ENCODE data around the gene APBA1.
A peak's percentile ranks its signal among the peaks of the same experiment; 100 is the strongest.

The APBA1 gene

GRCh38 chr9:69554945-69555344, 117.2 kb downstream of the APBA1 start:
- Mint-ChIP-seq H3K36me3 (no peaks in the 10 kb centered on the region), H3K4me3 (no peak overlapping the region), H3K4me1 (no peaks in the 10 kb centered on the region), H3K27ac (no peak overlapping the region), H3K27me3 (peaks cover 26% of the 10 kb centered on the region), H3K9me3 (no peaks in the 10 kb centered on the region)
- ATAC-seq, result no peak

DNA sequence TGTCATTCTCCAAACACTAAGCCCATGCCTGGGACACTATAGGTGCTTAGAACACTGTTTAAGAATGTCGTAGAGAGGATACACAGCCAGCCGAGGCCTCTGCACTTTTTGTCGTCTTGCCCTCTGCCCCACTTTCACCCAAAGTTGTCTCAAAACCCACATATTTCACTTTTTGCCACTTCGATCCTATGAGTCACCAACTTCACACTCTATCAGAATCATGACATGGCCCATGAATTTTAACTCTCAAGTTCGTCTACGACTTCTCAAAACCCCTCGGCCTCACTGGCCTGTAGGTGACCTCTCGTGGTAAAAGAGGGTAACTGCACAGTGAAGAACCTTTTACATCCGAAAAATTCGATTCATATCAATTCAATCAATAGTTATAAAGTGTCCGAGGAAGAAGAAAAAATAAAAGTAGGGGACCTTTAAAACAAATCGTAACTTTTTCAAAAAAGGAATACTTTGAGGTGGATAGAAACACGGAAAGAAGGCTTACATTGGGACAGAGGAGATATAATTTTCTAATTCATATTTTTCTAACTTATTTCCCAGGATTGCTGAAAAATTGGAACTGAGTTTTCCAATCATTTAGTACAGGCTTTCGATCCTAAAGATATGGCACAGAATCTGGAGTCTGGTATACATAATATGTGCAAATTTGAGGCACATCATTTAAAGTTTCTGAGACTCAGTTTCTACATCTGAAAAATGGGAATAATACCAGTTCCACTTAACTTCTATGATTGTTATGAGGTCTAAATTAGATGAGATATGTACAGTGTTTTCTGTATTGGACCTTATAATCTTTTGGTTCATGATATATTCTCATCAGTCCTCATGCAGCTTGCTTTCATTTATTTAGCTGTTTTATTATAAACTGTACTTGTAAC, 122.6 kb downstream of the APBA1 start:
- no peak overlapping the region for H3K27ac Mint-ChIP-seq
- H3K4me3 Mint-ChIP-seq, result no peak overlapping the region
- no peaks in the 10 kb centered on the region for H3K36me3 Mint-ChIP-seq
- H3K27me3 Mint-ChIP-seq, result peaks cover 38% of the 10 kb centered on the region
- peaks cover 6% of the 10 kb centered on the region for H3K4me1 Mint-ChIP-seq
- no peaks in the 10 kb centered on the region for H3K9me3 Mint-ChIP-seq
- ATAC-seq, result peak; percentile 31

DNA sequence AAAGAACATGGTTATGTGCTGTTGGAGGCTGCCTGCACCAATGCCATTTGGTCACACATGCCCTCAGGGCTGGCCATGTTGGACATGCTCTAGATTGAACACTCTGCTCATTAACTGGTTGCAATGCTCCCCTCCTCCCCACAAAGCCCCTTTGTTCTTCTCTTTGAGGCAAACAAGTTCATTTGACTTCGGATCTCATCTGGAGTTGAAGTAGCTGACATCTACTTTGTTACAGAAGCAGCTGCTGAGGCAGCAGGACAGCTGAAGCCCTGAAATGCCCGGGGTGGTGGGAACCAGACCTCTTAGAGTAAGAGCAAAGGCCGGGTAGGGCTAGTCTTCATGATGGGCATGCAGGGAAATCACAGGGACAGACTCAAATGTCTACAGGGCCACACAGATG, 123.5 kb downstream of the APBA1 start:
- Mint-ChIP-seq H3K36me3 (no peaks in the 10 kb centered on the region), H3K4me1 (peaks cover 6% of the 10 kb centered on the region)

GRCh38 chr9:69546265-69546664, 125.9 kb downstream of the APBA1 start:
- Mint-ChIP-seq H3K27ac (no peak overlapping the region), H3K36me3 (no peaks in the 10 kb centered on the region), H3K27me3 (peaks cover 28% of the 10 kb centered on the region), H3K4me1 (peaks cover 6% of the 10 kb centered on the region), H3K4me3 (no peak overlapping the region), H3K9me3 (no peaks in the 10 kb centered on the region)
- no peak for ATAC-seq

More for the DNA sequence above, 123.5 kb downstream of the APBA1 start:
- peaks cover 38% of the 10 kb centered on the region for H3K27me3 Mint-ChIP-seq
- no peak overlapping the region for H3K27ac Mint-ChIP-seq
- H3K4me3 Mint-ChIP-seq, result no peak overlapping the region
- ATAC-seq, result no peak
- no peaks in the 10 kb centered on the region for H3K9me3 Mint-ChIP-seq

DNA sequence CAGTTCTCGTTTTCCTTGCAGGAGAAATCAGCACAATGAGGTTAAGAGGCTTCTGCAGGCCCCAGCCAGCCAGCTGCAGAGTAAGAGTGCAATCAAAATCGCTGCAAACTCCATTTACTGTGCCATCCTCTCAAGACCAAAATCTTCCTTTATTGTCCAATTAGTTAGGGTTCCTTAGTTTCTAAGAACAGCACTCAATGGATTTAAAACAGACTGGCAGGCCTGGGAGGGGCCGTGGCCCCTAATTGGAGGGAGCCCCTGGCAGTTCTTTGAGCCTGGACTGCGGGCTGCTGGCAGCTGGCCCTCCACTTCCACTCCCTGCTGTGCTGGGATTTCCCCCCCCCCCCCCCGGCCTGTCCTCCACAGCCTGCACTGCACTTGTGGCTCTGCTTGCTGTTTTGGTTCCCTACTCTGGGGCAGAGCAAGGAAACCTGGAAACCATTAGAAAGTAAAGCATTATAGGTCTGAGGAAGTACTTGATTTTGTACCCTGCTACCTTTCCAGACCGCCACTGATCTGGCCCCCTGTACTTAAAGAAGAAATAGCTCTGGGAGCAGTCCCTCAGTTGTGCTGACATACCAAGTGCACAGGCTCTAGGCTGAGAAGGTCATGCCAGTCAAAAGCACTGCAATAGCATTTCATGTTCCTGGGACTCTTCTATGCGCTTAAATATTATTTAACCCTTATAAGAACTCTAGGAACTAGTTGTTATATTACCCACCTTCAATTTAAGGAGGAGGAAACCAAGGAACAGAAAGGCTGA, 129.0 kb downstream of the APBA1 start:
- no peaks in the 10 kb centered on the region for H3K9me3 Mint-ChIP-seq
- ATAC-seq, result peak; percentile 25
- H3K36me3 Mint-ChIP-seq, result no peaks in the 10 kb centered on the region
- H3K4me3 Mint-ChIP-seq, result no peak overlapping the region
- no peaks in the 10 kb centered on the region for H3K4me1 Mint-ChIP-seq
- H3K27ac Mint-ChIP-seq, result no peak overlapping the region
- H3K27me3 Mint-ChIP-seq, result peaks cover 9% of the 10 kb centered on the region

DNA sequence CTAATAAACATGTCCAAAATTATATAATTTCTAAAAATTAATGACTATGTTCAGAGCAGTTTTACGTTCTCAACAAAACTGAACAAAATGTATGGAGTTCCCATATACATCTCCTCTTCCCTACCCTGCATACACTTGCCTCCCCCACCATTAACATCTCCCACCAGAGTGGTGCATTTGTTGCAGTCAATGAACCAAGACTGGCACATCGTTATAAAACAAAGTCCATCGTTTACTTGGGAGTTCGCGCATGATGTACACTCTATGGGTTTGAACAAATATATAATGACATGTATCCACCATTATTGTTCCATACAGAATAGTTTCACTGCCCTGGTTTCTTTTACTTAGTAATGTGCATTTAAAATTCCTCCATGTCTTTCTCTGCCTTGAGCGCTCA, 130.1 kb downstream of the APBA1 start:
- Mint-ChIP-seq H3K36me3 (no peaks in the 10 kb centered on the region), H3K27ac (no peak overlapping the region), H3K27me3 (peaks cover 13% of the 10 kb centered on the region), H3K4me3 (no peak overlapping the region), H3K4me1 (no peaks in the 10 kb centered on the region), H3K9me3 (no peaks in the 10 kb centered on the region)
- no peak for ATAC-seq

DNA sequence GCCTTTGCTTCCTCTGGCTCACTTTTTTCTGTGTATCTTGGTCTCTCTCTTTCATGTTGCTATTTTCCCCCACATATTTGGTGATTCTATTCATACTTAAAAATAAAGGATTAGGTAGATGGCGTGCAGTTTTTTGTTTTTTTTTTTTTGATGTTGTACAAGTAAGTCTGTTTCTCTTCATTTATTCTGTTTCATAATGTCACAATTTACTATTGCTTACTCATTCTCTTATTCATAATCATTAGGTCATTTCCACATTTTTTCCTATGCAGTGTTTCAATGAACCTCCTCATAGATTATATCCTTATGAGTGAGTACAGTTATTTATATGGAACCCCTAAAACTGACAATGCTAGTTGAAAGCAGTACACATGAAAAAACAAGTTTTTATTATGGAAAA, 136.3 kb downstream of the APBA1 start:
- Mint-ChIP-seq H3K36me3 (no peaks in the 10 kb centered on the region), H3K27ac (no peak overlapping the region), H3K4me1 (no peaks in the 10 kb centered on the region), H3K9me3 (peaks cover 2% of the 10 kb centered on the region), H3K4me3 (no peak overlapping the region), H3K27me3 (peaks cover 18% of the 10 kb centered on the region)
- no peak for ATAC-seq

DNA sequence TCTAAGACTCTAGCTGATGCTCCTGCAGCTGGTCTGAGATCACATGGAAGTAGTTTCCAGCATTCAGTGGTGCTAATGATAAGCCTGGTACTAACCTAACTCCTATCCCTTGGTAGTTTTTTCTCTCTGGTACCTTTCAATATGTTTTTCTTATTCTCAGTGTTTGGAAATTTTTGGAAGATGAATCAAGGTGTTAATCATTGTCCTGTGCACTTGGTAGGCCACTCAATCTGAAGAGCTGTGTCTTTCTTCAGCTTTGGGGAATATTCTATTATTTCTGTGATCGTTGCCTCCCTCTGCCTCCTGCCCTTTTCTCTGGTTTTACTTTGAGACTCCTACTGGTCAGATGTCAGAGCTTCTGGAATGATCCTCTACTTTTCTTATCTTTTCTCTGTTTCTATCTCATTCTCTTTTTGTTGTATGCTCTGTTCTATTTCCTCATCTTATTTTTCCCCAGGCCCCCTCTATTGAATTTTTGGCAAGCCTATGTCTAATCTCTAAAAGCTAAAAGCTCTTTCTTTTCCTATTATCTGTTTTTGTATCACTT, 136.8 kb downstream of the APBA1 start:
- Mint-ChIP-seq H3K9me3 (peaks cover 2% of the 10 kb centered on the region), H3K36me3 (no peaks in the 10 kb centered on the region), H3K4me3 (no peak overlapping the region), H3K27ac (no peak overlapping the region), H3K27me3 (peaks cover 18% of the 10 kb centered on the region), H3K4me1 (no peaks in the 10 kb centered on the region)
- ATAC-seq, result no peak

DNA sequence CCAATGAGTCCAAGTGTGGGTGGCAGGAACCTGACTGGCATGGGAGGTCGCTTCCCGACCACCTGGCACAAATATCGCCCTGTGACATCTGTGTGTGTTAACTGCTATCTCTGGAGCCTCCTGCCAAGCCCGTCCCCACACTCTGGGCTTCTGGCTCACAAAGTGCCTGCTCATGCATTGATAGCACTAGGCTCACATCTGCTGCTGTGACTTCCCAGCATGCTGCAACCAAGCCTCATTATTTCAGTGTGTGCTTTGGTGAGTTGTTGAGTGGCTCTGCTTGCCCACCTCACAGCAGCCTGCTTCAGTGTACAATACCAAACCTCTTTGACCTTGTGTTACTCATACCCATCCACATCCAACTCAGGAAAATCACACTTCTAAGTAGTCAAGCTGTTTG, 139.8 kb downstream of the APBA1 start:
- Mint-ChIP-seq H3K36me3 (no peaks in the 10 kb centered on the region), H3K27me3 (peaks cover 18% of the 10 kb centered on the region), H3K9me3 (peaks cover 5% of the 10 kb centered on the region), H3K4me1 (no peaks in the 10 kb centered on the region), H3K4me3 (no peak overlapping the region), H3K27ac (no peak overlapping the region)
- ATAC-seq, result no peak

GRCh38 chr9:69527454-69527853, 144.7 kb downstream of the APBA1 start:
- no peak overlapping the region for H3K4me3 Mint-ChIP-seq
- peaks cover 9% of the 10 kb centered on the region for H3K9me3 Mint-ChIP-seq
- ATAC-seq, result no peak
- H3K27ac Mint-ChIP-seq, result no peak overlapping the region
- H3K4me1 Mint-ChIP-seq, result no peaks in the 10 kb centered on the region
- H3K36me3 Mint-ChIP-seq, result no peaks in the 10 kb centered on the region
- H3K27me3 Mint-ChIP-seq, result no peaks in the 10 kb centered on the region

DNA sequence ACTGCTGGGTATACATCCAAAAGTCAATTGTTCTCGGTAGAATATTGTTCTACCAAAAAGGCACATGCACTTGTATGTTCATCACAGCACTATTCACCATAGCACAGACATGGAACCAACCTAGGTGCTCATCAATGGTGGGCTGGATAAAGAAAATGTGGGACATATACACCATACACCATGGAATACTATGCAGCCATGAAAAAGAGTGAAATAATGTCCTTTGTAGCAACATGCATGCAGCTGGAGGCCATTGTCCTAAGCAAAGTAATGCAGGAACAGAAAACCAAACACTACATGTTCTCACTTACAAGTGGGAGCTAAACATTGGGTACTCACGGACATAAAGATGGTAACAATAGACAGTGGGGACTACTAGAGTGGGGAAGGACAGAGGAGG, 145.5 kb downstream of the APBA1 start:
- no peak for ATAC-seq
- Mint-ChIP-seq H3K27me3 (no peaks in the 10 kb centered on the region), H3K4me3 (no peak overlapping the region), H3K9me3 (peaks cover 9% of the 10 kb centered on the region), H3K4me1 (no peaks in the 10 kb centered on the region), H3K36me3 (no peaks in the 10 kb centered on the region), H3K27ac (no peak overlapping the region)

GRCh38 chr9:69519470-69520240, 152.5 kb downstream of the APBA1 start:
- no peak overlapping the region for H3K4me3 Mint-ChIP-seq

DNA sequence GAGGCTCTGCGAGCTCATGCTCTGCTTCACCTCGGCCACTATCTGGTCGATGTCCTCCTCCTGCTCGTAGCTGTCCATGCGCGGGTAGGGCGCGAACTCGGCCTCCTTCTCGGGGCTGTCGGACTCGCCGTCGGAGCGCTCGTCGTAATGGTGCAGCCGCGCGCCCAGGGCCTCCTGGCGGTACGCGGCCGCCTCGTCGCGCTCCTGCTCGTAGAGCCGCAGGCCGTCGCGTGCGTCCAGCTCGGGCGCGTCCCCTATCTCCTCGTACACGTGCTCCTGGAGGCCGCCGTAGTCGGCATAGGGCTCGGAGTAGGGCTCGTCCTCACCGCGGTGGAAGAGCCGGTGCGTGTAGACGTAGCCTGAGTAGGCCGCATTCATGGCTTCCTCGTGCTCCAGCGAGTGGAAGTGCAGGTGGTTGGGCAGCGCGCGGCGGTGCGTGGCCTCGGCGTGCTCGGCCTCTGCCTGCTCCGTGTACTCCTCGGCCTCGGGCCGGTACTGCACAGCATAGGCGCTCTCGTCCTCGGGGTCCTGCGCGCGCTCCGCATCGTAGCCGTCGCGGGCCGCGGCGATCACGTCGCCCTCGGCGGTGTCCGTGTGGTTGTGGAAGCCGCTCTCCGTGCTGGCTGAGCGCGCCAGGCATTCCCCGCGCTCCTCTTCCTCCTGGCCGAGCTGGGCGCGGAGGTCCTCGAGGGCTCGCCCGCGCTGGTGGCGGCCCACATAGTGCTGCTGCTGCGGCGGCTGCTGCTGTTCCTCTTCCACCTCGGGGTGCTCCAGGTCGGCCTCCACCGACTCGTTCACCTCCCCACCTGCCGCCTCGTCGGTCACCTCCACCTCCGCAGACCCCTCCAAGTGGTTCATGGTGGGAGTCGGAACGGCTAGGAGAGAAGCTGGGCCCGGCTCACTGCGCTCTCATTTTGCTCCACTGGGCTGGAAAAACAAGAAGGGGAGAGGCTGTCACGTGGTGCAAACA, 155.5 kb downstream of the APBA1 start:
- no peaks in the 10 kb centered on the region for H3K4me1 Mint-ChIP-seq
- H3K27ac Mint-ChIP-seq, result no peak overlapping the region
- H3K36me3 Mint-ChIP-seq, result no peaks in the 10 kb centered on the region
- peaks cover 12% of the 10 kb centered on the region for H3K27me3 Mint-ChIP-seq
- ATAC-seq, result no peak
- no peaks in the 10 kb centered on the region for H3K9me3 Mint-ChIP-seq
- no peak overlapping the region for H3K4me3 Mint-ChIP-seq

More at GRCh38 chr9:69519470-69520240, 152.5 kb downstream of the APBA1 start:
- no peaks in the 10 kb centered on the region for H3K4me1 Mint-ChIP-seq
- no peaks in the 10 kb centered on the region for H3K36me3 Mint-ChIP-seq
- no peak for ATAC-seq
- peaks cover 4% of the 10 kb centered on the region for H3K9me3 Mint-ChIP-seq
- no peak overlapping the region for H3K27ac Mint-ChIP-seq
- H3K27me3 Mint-ChIP-seq, result peaks cover 12% of the 10 kb centered on the region

DNA sequence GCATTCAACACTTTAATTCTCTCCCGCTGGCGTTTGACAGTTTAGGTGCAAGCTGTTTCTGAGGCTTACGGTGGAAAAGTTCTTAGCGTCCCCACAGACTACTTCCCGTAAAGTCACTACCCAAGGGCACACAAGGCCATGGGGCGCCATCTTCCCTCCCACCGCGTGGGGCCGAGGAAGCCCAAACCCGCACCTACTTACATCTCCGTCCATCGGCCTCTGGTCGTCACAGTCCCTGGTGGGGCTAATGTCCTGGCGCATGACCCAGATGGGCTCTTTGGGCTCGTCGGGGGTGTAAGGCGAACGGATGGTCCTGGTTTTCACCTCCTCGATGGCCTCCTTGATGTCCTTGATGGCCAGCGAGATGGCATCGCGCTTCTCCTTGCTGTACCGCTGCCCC, 156.4 kb downstream of the APBA1 start:
- Mint-ChIP-seq H3K4me3 (no peak overlapping the region), H3K27ac (no peak overlapping the region), H3K36me3 (no peaks in the 10 kb centered on the region), H3K4me1 (no peaks in the 10 kb centered on the region), H3K27me3 (peaks cover 6% of the 10 kb centered on the region), H3K9me3 (no peaks in the 10 kb centered on the region)
- ATAC-seq, result no peak

Measured in stimulated activated memory B cell treated with anti-CD40 and anti-IgM and Interleukin-4, amounts not matched to agents 10 μg/mL and 1 μg/mL and 100 μg/mL, for 72 hours (primary cell).